Measurements from ENCODE around the gene NAA40. TPM values are rescaled to one million over a fixed set of nuclear protein-coding genes. Genes with fewer than 3 reads are reported as not detected.

Gene NAA40
- total RNA-seq, 1 donor from 2014 or later: 21.2 TPM

GRCh38 chr11:63919267-63920125 is 19.3 kb upstream of the NAA40 start:
- peak overlapping the region; percentile 89 for H3K4me2 ChIP-seq (ENCODE audit: low read length)
- no peak overlapping the region for H3K4me3 ChIP-seq (ENCODE audit: insufficient read depth, low read depth, low read length)
- peak overlapping the region; percentile 58 for H3K27ac Mint-ChIP-seq (ENCODE audit: unreplicated experiment)
- no peaks in the 10 kb centered on the region for H3K36me3 Mint-ChIP-seq (ENCODE audit: low read depth, unreplicated experiment)
- no peaks in the 10 kb centered on the region for H4K20me1 ChIP-seq (ENCODE audit: insufficient read depth, low read length)
- peaks cover 5% of the 10 kb centered on the region for H3K27me3 ChIP-seq (ENCODE audit: insufficient read depth, low read length)
- DNase-seq (ENCODE audit: low read depth) (no peak), FAIRE-seq (no peak)
- H3K9me3 Mint-ChIP-seq (ENCODE audit: unreplicated experiment): no peaks in the 10 kb centered on the region
- peak overlapping the region; percentile 69 for H2AFZ ChIP-seq (ENCODE audit: low read depth, low read length)
- peaks cover 23% of the 10 kb centered on the region for H3K4me1 ChIP-seq (ENCODE audit: insufficient read depth, low read length)
- H3K9me3 ChIP-seq (ENCODE audit: insufficient read depth, low read depth, low read length): no peaks in the 10 kb centered on the region
- no peaks in the 10 kb centered on the region for H3K79me2 ChIP-seq (ENCODE audit: insufficient read depth, low read length)
- TF ChIP-seq CTCF (IDR thresholded peaks at IDR 0.05; ENCODE audit: insufficient read depth, low read depth, low read length) (no peak), EZH2 (IDR thresholded peaks at IDR 0.05; ENCODE audit: insufficient read depth, low read length) (no peak)
- no peak overlapping the region for H3K9ac ChIP-seq (ENCODE audit: low read length)
- H3K36me3 ChIP-seq (ENCODE audit: insufficient read depth, low read length): no peaks in the 10 kb centered on the region
- H3K4me1 Mint-ChIP-seq (ENCODE audit: low read depth, unreplicated experiment): peaks cover 5% of the 10 kb centered on the region
- H3K27ac ChIP-seq (ENCODE audit: low read depth, low read length): no peak overlapping the region
- peaks cover 16% of the 10 kb centered on the region for H3K27me3 Mint-ChIP-seq (ENCODE audit: low read depth, unreplicated experiment)
- H3K4me3 Mint-ChIP-seq (ENCODE audit: unreplicated experiment): peak overlapping the region; percentile 62

- H3K4me2 ChIP-seq (ENCODE audit: low read length): peak overlapping the region; percentile 89
These were observed 18.5 kb upstream of the NAA40 start for GRCh38 chr11:63920126-63920938.

More at GRCh38 chr11:63920126-63920938, 18.5 kb upstream of the NAA40 start:
- H3K4me1 ChIP-seq (ENCODE audit: insufficient read depth, low read length): peaks cover 23% of the 10 kb centered on the region
- peaks cover 5% of the 10 kb centered on the region for H3K27me3 ChIP-seq (ENCODE audit: insufficient read depth, low read length)
- H3K9me3 ChIP-seq (ENCODE audit: insufficient read depth, low read depth, low read length): no peaks in the 10 kb centered on the region
- H2AFZ ChIP-seq (ENCODE audit: low read depth, low read length): peak overlapping the region; percentile 17
- H4K20me1 ChIP-seq (ENCODE audit: insufficient read depth, low read length): no peaks in the 10 kb centered on the region
- peaks cover 20% of the 10 kb centered on the region for H3K27me3 Mint-ChIP-seq (ENCODE audit: low read depth, unreplicated experiment)
- H3K4me1 Mint-ChIP-seq (ENCODE audit: low read depth, unreplicated experiment): peaks cover 5% of the 10 kb centered on the region
- no peaks in the 10 kb centered on the region for H3K9me3 Mint-ChIP-seq (ENCODE audit: unreplicated experiment)
- no peak for TF ChIP-seq CTCF (IDR thresholded peaks at IDR 0.05; ENCODE audit: insufficient read depth, low read depth, low read length)
- TF ChIP-seq EZH2 (IDR thresholded peaks at IDR 0.05; ENCODE audit: insufficient read depth, low read length): no peak
- no peak for FAIRE-seq
- no peaks in the 10 kb centered on the region for H3K36me3 Mint-ChIP-seq (ENCODE audit: low read depth, unreplicated experiment)
- no peak overlapping the region for H3K27ac ChIP-seq (ENCODE audit: low read depth, low read length)
- peak overlapping the region; percentile 62 for H3K4me3 Mint-ChIP-seq (ENCODE audit: unreplicated experiment)
- H3K79me2 ChIP-seq (ENCODE audit: insufficient read depth, low read length): no peaks in the 10 kb centered on the region
- no peak overlapping the region for H3K27ac Mint-ChIP-seq (ENCODE audit: unreplicated experiment)
- no peak overlapping the region for H3K4me3 ChIP-seq (ENCODE audit: insufficient read depth, low read depth, low read length)
- H3K9ac ChIP-seq (ENCODE audit: low read length): no peak overlapping the region
- no peaks in the 10 kb centered on the region for H3K36me3 ChIP-seq (ENCODE audit: insufficient read depth, low read length)
- DNase-seq (ENCODE audit: low read depth): no peak
